ENCODE results near the gene SUCO. TPM values are rescaled to one million over a fixed set of nuclear protein-coding genes. Genes with fewer than 3 reads are reported as not detected.

The SUCO gene
- total RNA-seq, 4 donors from 2014 or later = 21.1 to 31.6 (median 22.3) TPM

DNA sequence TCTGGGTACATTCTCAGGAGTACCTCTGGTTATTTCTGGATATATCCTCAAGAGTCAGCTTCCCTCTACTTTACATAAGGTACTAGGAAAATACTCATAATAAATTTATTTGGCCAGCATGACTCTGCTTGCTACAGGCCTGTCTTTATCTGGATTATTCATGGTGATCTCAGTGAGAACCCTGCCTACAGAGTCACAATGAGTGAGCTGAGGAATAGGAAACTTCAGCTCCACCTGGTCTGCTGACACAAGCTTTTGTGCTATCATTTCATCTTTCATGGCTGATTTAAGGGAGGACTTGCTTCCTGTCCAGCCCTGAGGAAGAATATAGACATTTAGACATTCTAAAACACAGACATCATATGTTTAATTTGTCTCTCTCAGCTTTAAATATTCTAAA, 19.5 kb upstream of the SUCO start:
- H3K4me1 ChIP-seq = peaks cover 0 to 2% (median 0%) of the 10 kb centered on the region in 4 donors
- no peak for DNase-seq (ENCODE audit: extremely low spot score)

DNA sequence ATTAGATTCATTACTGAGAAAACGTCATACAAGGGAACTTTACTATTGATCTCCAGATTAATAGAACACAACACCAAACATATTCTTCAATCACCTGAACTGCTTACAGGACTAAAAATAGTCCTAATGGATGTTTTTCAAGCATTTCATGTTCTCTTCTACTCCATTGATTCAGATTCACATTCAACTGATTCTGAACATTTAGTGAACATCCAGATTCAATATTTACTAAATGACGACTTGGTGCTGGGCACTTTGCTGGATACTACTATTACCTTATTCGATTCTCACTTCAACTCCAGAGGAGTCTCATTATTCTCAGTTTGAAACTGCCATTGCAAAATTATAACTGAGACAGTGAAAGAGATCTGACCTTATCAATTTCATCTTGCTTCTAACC, 18.8 kb upstream of the SUCO start:
- Histone ChIP-seq H3K36me3 (no peaks in the 10 kb centered on the region), H3K27ac (replicated peaks in 1 of 4) (no peak overlapping the region), H3K27me3 (no peaks in the 10 kb centered on the region), H3K9me3 (no peaks in the 10 kb centered on the region), H3K4me3 (no peak overlapping the region), H3K4me1 (no peaks in the 10 kb centered on the region)
- TF ChIP-seq POLR2A (IDR thresholded peaks at IDR 0.05; ENCODE audit: low read depth) = no peak
- no peak for TF ChIP-seq POLR2AphosphoS5 (IDR thresholded peaks at IDR 0.05)
- TF ChIP-seq, protein P1, sequence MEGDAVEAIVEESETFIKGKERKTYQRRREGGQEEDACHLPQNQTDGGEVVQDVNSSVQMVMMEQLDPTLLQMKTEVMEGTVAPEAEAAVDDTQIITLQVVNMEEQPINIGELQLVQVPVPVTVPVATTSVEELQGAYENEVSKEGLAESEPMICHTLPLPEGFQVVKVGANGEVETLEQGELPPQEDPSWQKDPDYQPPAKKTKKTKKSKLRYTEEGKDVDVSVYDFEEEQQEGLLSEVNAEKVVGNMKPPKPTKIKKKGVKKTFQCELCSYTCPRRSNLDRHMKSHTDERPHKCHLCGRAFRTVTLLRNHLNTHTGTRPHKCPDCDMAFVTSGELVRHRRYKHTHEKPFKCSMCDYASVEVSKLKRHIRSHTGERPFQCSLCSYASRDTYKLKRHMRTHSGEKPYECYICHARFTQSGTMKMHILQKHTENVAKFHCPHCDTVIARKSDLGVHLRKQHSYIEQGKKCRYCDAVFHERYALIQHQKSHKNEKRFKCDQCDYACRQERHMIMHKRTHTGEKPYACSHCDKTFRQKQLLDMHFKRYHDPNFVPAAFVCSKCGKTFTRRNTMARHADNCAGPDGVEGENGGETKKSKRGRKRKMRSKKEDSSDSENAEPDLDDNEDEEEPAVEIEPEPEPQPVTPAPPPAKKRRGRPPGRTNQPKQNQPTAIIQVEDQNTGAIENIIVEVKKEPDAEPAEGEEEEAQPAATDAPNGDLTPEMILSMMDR (IDR thresholded peaks at IDR 0.05) = no peak
- no peak for TF ChIP-seq EP300 (IDR thresholded peaks at IDR 0.05)
- no peak for DNase-seq (ENCODE audit: extremely low spot score)
- intact Hi-C loops (cut with DNase I) = no loop called here
- WGBS = 78% methylated on average over 3 of the region's 3 CpGs

More for the DNA sequence above, 19.5 kb upstream of the SUCO start:
- H3K9me3 ChIP-seq = no peaks in the 10 kb centered on the region
- no peaks in the 10 kb centered on the region for H3K27me3 ChIP-seq
- TF ChIP-seq POLR2AphosphoS5 (IDR thresholded peaks at IDR 0.05) (no peak), EP300 (IDR thresholded peaks at IDR 0.05) (no peak), POLR2A (IDR thresholded peaks at IDR 0.05; ENCODE audit: low read depth) (no peak)
- TF ChIP-seq, protein P1 (IDR thresholded peaks at IDR 0.05) = no peak
- no peak overlapping the region for H3K27ac ChIP-seq (replicated peaks in 1 of 4)
- intact Hi-C loops (cut with DNase I) = no loop called here
- H3K4me3 ChIP-seq = no peak overlapping the region
- H3K36me3 ChIP-seq = no peaks in the 10 kb centered on the region

DNA sequence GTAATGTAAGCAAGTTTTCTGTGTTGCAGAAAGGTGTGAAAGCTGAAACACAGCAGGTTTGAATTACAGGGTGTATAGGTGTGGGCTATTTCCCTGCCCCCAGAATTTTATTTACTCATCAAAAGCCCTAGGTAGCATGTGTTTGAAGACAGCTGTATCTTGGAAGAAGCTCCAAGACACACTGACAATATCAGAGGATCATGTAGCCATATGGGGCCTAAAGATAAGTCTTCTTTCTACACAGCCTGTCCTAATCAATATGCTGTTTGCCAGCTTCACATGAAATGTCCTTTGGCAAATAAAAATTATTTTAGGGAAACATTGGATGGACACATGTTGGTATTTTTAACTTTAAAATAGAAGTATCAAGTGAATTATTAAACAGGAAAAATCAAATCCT, 17.5 kb upstream of the SUCO start:
- H3K4me3 ChIP-seq = no peak overlapping the region
- H3K27me3 ChIP-seq = no peaks in the 10 kb centered on the region
- DNase-seq (ENCODE audit: extremely low spot score) = no peak
- intact Hi-C loops (cut with DNase I) = no loop called here
- H3K36me3 ChIP-seq = no peaks in the 10 kb centered on the region
- H3K9me3 ChIP-seq = no peaks in the 10 kb centered on the region
- TF ChIP-seq POLR2A (IDR thresholded peaks at IDR 0.05; ENCODE audit: low read depth) (no peak), EP300 (IDR thresholded peaks at IDR 0.05) (no peak), POLR2AphosphoS5 (IDR thresholded peaks at IDR 0.05) (no peak)
- TF ChIP-seq, protein P1 (IDR thresholded peaks at IDR 0.05) = no peak
- H3K4me1 ChIP-seq = no peaks in the 10 kb centered on the region
- no peak overlapping the region for H3K27ac ChIP-seq (replicated peaks in 1 of 4)

DNA sequence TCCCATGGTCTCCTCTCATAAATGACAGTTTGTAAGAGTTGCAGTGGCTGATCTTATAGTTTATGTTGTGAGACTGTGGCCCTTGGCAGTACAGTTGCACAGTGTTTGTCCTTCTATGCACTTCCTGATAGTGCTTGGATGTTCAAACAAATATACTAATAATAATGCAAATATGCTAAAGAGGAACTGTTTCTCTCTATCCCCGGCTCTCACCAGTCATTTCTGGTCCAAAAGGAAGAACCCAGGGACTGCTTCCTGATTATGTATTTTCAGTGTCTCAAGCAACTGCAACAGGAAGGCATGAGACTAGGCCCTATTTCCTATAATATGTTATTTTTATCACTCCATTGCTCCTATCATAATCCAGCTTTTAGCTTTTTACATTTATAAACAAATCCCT, 17.0 kb upstream of the SUCO start:
- no peaks in the 10 kb centered on the region for H3K27me3 ChIP-seq
- intact Hi-C loops (cut with DNase I) = no loop called here
- H3K4me1 ChIP-seq = no peaks in the 10 kb centered on the region
- 81% methylated on average over 1 of the region's 1 CpG for WGBS
- no peaks in the 10 kb centered on the region for H3K9me3 ChIP-seq
- H3K27ac ChIP-seq (replicated peaks in 1 of 4) = no peak overlapping the region
- H3K36me3 ChIP-seq = no peaks in the 10 kb centered on the region
- no peak for TF ChIP-seq POLR2A (IDR thresholded peaks at IDR 0.05; ENCODE audit: low read depth)
- no peak for TF ChIP-seq POLR2AphosphoS5 (IDR thresholded peaks at IDR 0.05)
- TF ChIP-seq EP300 (IDR thresholded peaks at IDR 0.05) = no peak
- TF ChIP-seq, protein P1 (IDR thresholded peaks at IDR 0.05) = no peak
- H3K4me3 ChIP-seq = no peak overlapping the region
- no peak for DNase-seq (ENCODE audit: extremely low spot score)

DNA sequence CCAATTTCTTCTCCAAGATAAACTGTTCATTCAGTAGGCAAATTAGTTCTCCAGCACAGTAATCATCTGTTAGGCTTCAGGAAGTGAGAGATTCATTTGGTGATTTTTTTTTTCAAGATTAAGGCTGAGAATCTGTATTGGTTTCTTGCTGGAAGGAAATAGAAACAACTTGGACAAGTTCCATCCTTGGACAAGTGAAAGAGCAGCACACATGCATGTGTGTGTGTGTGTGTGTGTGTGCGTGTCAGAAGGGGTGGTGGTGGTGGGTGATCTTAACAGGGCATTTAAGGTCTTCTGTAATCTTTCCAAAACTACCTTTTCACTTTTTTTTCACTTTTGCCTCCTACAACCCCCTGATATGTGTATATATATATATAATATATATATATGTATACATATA, 15.9 kb upstream of the SUCO start:
- no peaks in the 10 kb centered on the region for H3K36me3 ChIP-seq
- WGBS = 79% methylated on average over 1 of the region's 1 CpG
- H3K4me3 ChIP-seq = no peak overlapping the region
- H3K9me3 ChIP-seq = no peaks in the 10 kb centered on the region
- no peak overlapping the region for H3K27ac ChIP-seq (replicated peaks in 1 of 4)
- no peaks in the 10 kb centered on the region for H3K4me1 ChIP-seq
- no peak for DNase-seq (ENCODE audit: extremely low spot score)
- H3K27me3 ChIP-seq = no peaks in the 10 kb centered on the region
- TF ChIP-seq, protein P1 (IDR thresholded peaks at IDR 0.05) = no peak
- TF ChIP-seq EP300 (IDR thresholded peaks at IDR 0.05) = no peak
- TF ChIP-seq POLR2A (IDR thresholded peaks at IDR 0.05; ENCODE audit: low read depth) = no peak
- no peak for TF ChIP-seq POLR2AphosphoS5 (IDR thresholded peaks at IDR 0.05)
- intact Hi-C loops (cut with DNase I) = no loop called here

Measured in esophagus muscularis mucosa (tissue), 4 donors.